ENCODE measurements around the gene KCNN3. TPM values are rescaled to one million over a fixed set of nuclear protein-coding genes. Genes with fewer than 3 reads are reported as not detected.
A peak's percentile ranks its signal among the peaks of the same experiment; 100 is the strongest.

KCNN3 gene
- total and polyA plus RNA-seq, 5 donors, result 1.2 to 3.8 (median 3.3) TPM

GRCh38 chr1:154899041-154899440 is 29.0 kb upstream of the KCNN3 start:
- DNase-seq (no peak), ATAC-seq (no peak)
- intact Hi-C loops (cut with DNase I), result no loop called here
- Histone ChIP-seq H3K27ac (ENCODE audit: low read length) (no peak overlapping the region), H3K4me1 (ENCODE audit: control insufficient read depth, insufficient read depth, low read length) (peaks cover 2% of the 10 kb centered on the region), H3K9me3 (ENCODE audit: control insufficient read depth, low read length) (no peaks in the 10 kb centered on the region), H3K4me3 (ENCODE audit: low read length) (no peak overlapping the region), H3K27me3 (ENCODE audit: control insufficient read depth, insufficient read depth) (no peaks in the 10 kb centered on the region)
- WGBS, result 98% methylated on average over 6 of the region's 6 CpGs

- DNase-seq (no peak), ATAC-seq (peak; percentile 49 to 56)
- no peaks in the 10 kb centered on the region for H3K9me3 ChIP-seq (ENCODE audit: control insufficient read depth, low read length)
- H3K27ac ChIP-seq (ENCODE audit: low read length), result no peak overlapping the region
- intact Hi-C loops (cut with DNase I), result no loop called here
- 78% methylated on average over 10 of the region's 10 CpGs for WGBS
- H3K4me1 ChIP-seq (ENCODE audit: control insufficient read depth, insufficient read depth, low read length), result peaks cover 2% of the 10 kb centered on the region
- no peak overlapping the region for H3K4me3 ChIP-seq (ENCODE audit: low read length)
- H3K27me3 ChIP-seq (ENCODE audit: control insufficient read depth, insufficient read depth), result no peaks in the 10 kb centered on the region
These were observed 26.7 kb upstream of the KCNN3 start for GRCh38 chr1:154896771-154897286.

- H3K27me3 ChIP-seq (ENCODE audit: control insufficient read depth, insufficient read depth), result no peaks in the 10 kb centered on the region
- 55% methylated on average over 7 of the region's 7 CpGs for WGBS
- peaks cover 2% of the 10 kb centered on the region for H3K4me1 ChIP-seq (ENCODE audit: control insufficient read depth, insufficient read depth, low read length)
- no peaks in the 10 kb centered on the region for H3K9me3 ChIP-seq (ENCODE audit: control insufficient read depth, low read length)
- ATAC-seq (peak in 1 of 2 donors; percentile 20), DNase-seq (no peak)
- H3K4me3 ChIP-seq (ENCODE audit: low read length), result no peak overlapping the region
- H3K27ac ChIP-seq (ENCODE audit: low read length), result no peak overlapping the region
- intact Hi-C loops (cut with DNase I), result no loop called here
These were observed 25.7 kb upstream of the KCNN3 start for GRCh38 chr1:154895798-154896197.

- intact Hi-C loops (cut with DNase I), result no loop called here
These were observed 21.4 kb upstream of the KCNN3 start for GRCh38 chr1:154891452-154891851.

GRCh38 chr1:154888757-154889156 is 18.7 kb upstream of the KCNN3 start:
- Histone ChIP-seq H3K9me3 (ENCODE audit: control insufficient read depth, low read length) (no peaks in the 10 kb centered on the region), H3K27ac (ENCODE audit: low read length) (no peak overlapping the region), H3K4me3 (ENCODE audit: low read length) (no peak overlapping the region), H3K27me3 (ENCODE audit: control insufficient read depth, insufficient read depth) (no peaks in the 10 kb centered on the region), H3K4me1 (ENCODE audit: control insufficient read depth, insufficient read depth, low read length) (peaks cover 6% of the 10 kb centered on the region)
- ATAC-seq, result no peak
- no peak for DNase-seq
- intact Hi-C loops (cut with DNase I), result no loop called here
- WGBS, result 49% methylated on average over 7 of the region's 7 CpGs

More at GRCh38 chr1:154891452-154891851, 21.4 kb upstream of the KCNN3 start:
- Histone ChIP-seq H3K4me3 (ENCODE audit: low read length) (no peak overlapping the region), H3K27me3 (ENCODE audit: control insufficient read depth, insufficient read depth) (no peaks in the 10 kb centered on the region), H3K27ac (ENCODE audit: low read length) (no peak overlapping the region), H3K9me3 (ENCODE audit: control insufficient read depth, low read length) (no peaks in the 10 kb centered on the region), H3K4me1 (ENCODE audit: control insufficient read depth, insufficient read depth, low read length) (peaks cover 6% of the 10 kb centered on the region)
- 48% methylated on average over 1 of the region's 1 CpG for WGBS
- ATAC-seq (no peak), DNase-seq (no peak)

- 43% methylated on average over 5 of the region's 5 CpGs for WGBS
- Histone ChIP-seq H3K27ac (ENCODE audit: low read length) (no peak overlapping the region), H3K27me3 (ENCODE audit: control insufficient read depth, insufficient read depth) (no peaks in the 10 kb centered on the region), H3K4me1 (ENCODE audit: control insufficient read depth, insufficient read depth, low read length) (peaks cover 8% of the 10 kb centered on the region), H3K9me3 (ENCODE audit: control insufficient read depth, low read length) (no peaks in the 10 kb centered on the region), H3K4me3 (ENCODE audit: low read length) (no peak overlapping the region)
- intact Hi-C loops (cut with DNase I), result no loop called here
- ATAC-seq (no peak), DNase-seq (no peak)
These were observed 16.4 kb upstream of the KCNN3 start for GRCh38 chr1:154886281-154887015.

- Histone ChIP-seq H3K9me3 (ENCODE audit: control insufficient read depth, low read length) (no peaks in the 10 kb centered on the region), H3K27ac (ENCODE audit: low read length) (no peak overlapping the region), H3K27me3 (ENCODE audit: control insufficient read depth, insufficient read depth) (no peaks in the 10 kb centered on the region), H3K4me1 (ENCODE audit: control insufficient read depth, insufficient read depth, low read length) (peaks cover 8% of the 10 kb centered on the region), H3K4me3 (ENCODE audit: low read length) (no peak overlapping the region)
- WGBS, result 58% methylated on average over 6 of the region's 6 CpGs
- ATAC-seq (no peak), DNase-seq (no peak)
- intact Hi-C loops (cut with DNase I), result loop anchor here in 1 of 4 donors (5.0 kb wide), 1 partner anchor 218 kb away; no protein-coding TSS in a partner anchor
These were observed 15.0 kb upstream of the KCNN3 start for GRCh38 chr1:154884869-154885701.

- no peak overlapping the region for H3K27ac ChIP-seq (ENCODE audit: low read length)
- H3K27me3 ChIP-seq (ENCODE audit: control insufficient read depth, insufficient read depth), result no peaks in the 10 kb centered on the region
- no peaks in the 10 kb centered on the region for H3K9me3 ChIP-seq (ENCODE audit: control insufficient read depth, low read length)
- WGBS, result 48% methylated on average over 15 of the region's 15 CpGs
- intact Hi-C loops (cut with DNase I), result loop anchor here in 1 of 4 donors (5.0 kb wide), 1 partner anchor 217 kb away; no protein-coding TSS in a partner anchor
- H3K4me3 ChIP-seq (ENCODE audit: low read length), result no peak overlapping the region
- peak; percentile 24 to 51 for ATAC-seq
- peaks cover 8% of the 10 kb centered on the region for H3K4me1 ChIP-seq (ENCODE audit: control insufficient read depth, insufficient read depth, low read length)
- no peak for DNase-seq
These were observed 14.1 kb upstream of the KCNN3 start for GRCh38 chr1:154883919-154884868.

GRCh38 chr1:154881820-154882535 is 11.9 kb upstream of the KCNN3 start:
- Histone ChIP-seq H3K9me3 (ENCODE audit: control insufficient read depth, low read length) (no peaks in the 10 kb centered on the region), H3K4me1 (ENCODE audit: control insufficient read depth, insufficient read depth, low read length) (peaks cover 8% of the 10 kb centered on the region), H3K4me3 (ENCODE audit: low read length) (no peak overlapping the region), H3K27ac (ENCODE audit: low read length) (no peak overlapping the region), H3K27me3 (ENCODE audit: control insufficient read depth, insufficient read depth) (no peaks in the 10 kb centered on the region)
- WGBS, result 54% methylated on average over 10 of the region's 10 CpGs
- intact Hi-C loops (cut with DNase I), result loop anchor here in 1 of 4 donors (5.0 kb wide), 1 partner anchor 215 kb away; no protein-coding TSS in a partner anchor
- no peak for DNase-seq
- no peak for ATAC-seq

- intact Hi-C loops (cut with DNase I), result loop anchor here in 1 of 4 donors (5.0 kb wide), 1 partner anchor 213 kb away; no protein-coding TSS in a partner anchor
- 67% methylated on average over 5 of the region's 5 CpGs for WGBS
- H3K9me3 ChIP-seq (ENCODE audit: control insufficient read depth, low read length), result no peaks in the 10 kb centered on the region
These were observed 10.6 kb upstream of the KCNN3 start for GRCh38 chr1:154880671-154881070.

More at GRCh38 chr1:154880671-154881070, 10.6 kb upstream of the KCNN3 start:
- Histone ChIP-seq H3K4me1 (ENCODE audit: control insufficient read depth, insufficient read depth, low read length) (peaks cover 3% of the 10 kb centered on the region), H3K27ac (ENCODE audit: low read length) (no peak overlapping the region), H3K4me3 (ENCODE audit: low read length) (no peak overlapping the region), H3K27me3 (ENCODE audit: control insufficient read depth, insufficient read depth) (no peaks in the 10 kb centered on the region)
- no peak for DNase-seq
- ATAC-seq, result no peak

Measured in right cardiac atrium (tissue), 5 donors.